Measurements from ENCODE around the gene SEMA3D.

GRCh38 chr7:84982199-84982598 lies 204.7 kb downstream of the SEMA3D start:
- TF ChIP-seq POLR2A (IDR thresholded peaks at IDR 0.05) (no peak), CTCF (IDR thresholded peaks at IDR 0.05) (no peak)

All from esophagus squamous epithelium (tissue), 4 donors.